AML-193 (cell line): ENCODE measurements around the gene EIF6.

ENCODE experiments used
- DNase-seq, 2 experiments: peaks; one replicate each; lab custom pipeline; 2025; lab: John Stamatoyannopoulos, UW

The EIF6 gene

GRCh38 chr20:35293303-35294292 lies 9.0 kb upstream of the EIF6 start:
- DNase-seq: no peak

- DNase-seq: no peak
Observed at GRCh38 chr20:35292504-35293285, 8.1 kb upstream of the EIF6 start.

GRCh38 chr20:35291654-35292503 lies 7.3 kb upstream of the EIF6 start, which contains the start of gene FAM83C:
Gene FAM83C, minus strand, starts transcription at chr20:35292425. Its CDS starts 121 bp downstream, at chr20:35292304.
- no peak for DNase-seq

- no peak for DNase-seq
Observed at GRCh38 chr20:35290887-35291417, 6.4 kb upstream of the EIF6 start.

GRCh38 chr20:35290186-35290886 lies 5.8 kb upstream of the EIF6 start:
- DNase-seq: no peak

- DNase-seq: no peak
Observed at GRCh38 chr20:35288325-35289060, 3.9 kb upstream of the EIF6 start.

GRCh38 chr20:35287509-35288324 lies 3.1 kb upstream of the EIF6 start:
- no peak for DNase-seq

GRCh38 chr20:35286899-35287508 lies 2.4 kb upstream of the EIF6 start:
- DNase-seq: no peak

GRCh38 chr20:35286077-35286898 lies 1.7 kb upstream of the EIF6 start:
- DNase-seq: no peak

- no peak for DNase-seq
Observed at GRCh38 chr20:35285806-35286076, 1.2 kb upstream of the EIF6 start.

GRCh38 chr20:35284992-35285805 lies 627 bp upstream of the EIF6 start:
- DNase-seq: no peak

GRCh38 chr20:35283441-35284266 lies 918 bp downstream of the EIF6 start:
- peak in 1 of 2 experiments; percentile 21 for DNase-seq

GRCh38 chr20:35281506-35282101 lies 3.0 kb downstream of the EIF6 start:
- no peak for DNase-seq

GRCh38 chr20:35280523-35280922 lies 4.0 kb downstream of the EIF6 start:
- no peak for DNase-seq

GRCh38 chr20:35279533-35280174 lies 4.9 kb downstream of the EIF6 start:
- no peak for DNase-seq

GRCh38 chr20:35279040-35279439 lies 5.5 kb downstream of the EIF6 start:
- no peak for DNase-seq
